ENCODE results near the gene MFAP4. TPM values are rescaled to one million over a fixed set of nuclear protein-coding genes. Genes with fewer than 3 reads are reported as not detected.
A peak's percentile ranks its signal among the peaks of the same experiment; 100 is the strongest.

The MFAP4 gene
- polyA plus RNA-seq, 3 donors = 0.12 to 0.73 (median 0.12) TPM

GRCh38 chr17:19359856-19360255, 27.1 kb downstream of the MFAP4 start:
- Histone ChIP-seq H3K27me3 (ENCODE audit: control insufficient read depth in 2 of 2, insufficient read depth in 2 of 2, low read length in 2 of 2) (peaks cover 0 to 29% of the 10 kb centered on the region in 2 donors), H3K4me2 (replicated peaks; ENCODE audit: extremely low read depth, low read length, poor library complexity, severe bottlenecking) (no peak overlapping the region), H3K79me2 (ENCODE audit: insufficient read depth, low read length) (no peaks in the 10 kb centered on the region), H3K4me3 (replicated peaks in 1 of 3; ENCODE audit: low read depth in 2 of 3, low read length in 3 of 3) (no peak overlapping the region), H3K9me3 (replicated peaks in 1 of 2; ENCODE audit: control insufficient read depth in 1 of 2, insufficient read depth in 1 of 2, low read length in 2 of 2) (no peaks in the 10 kb centered on the region), H3K4me1 (ENCODE audit: control insufficient read depth in 1 of 2, insufficient read depth in 2 of 2, low read length in 2 of 2) (peaks cover 10 to 13% of the 10 kb centered on the region in 2 donors), H3K27ac (ENCODE audit: low read depth in 1 of 2, low read length in 2 of 2) (no peak overlapping the region), H4K20me1 (ENCODE audit: insufficient read depth, low read length) (no peaks in the 10 kb centered on the region), H2AFZ (ENCODE audit: insufficient read depth, low read depth, low read length, poor library complexity, severe bottlenecking) (no peak overlapping the region), H3K36me3 (replicated peaks in 1 of 2; ENCODE audit: control insufficient read depth in 1 of 2, insufficient read depth in 2 of 2, low read length in 2 of 2) (no peaks in the 10 kb centered on the region), H3K9ac (ENCODE audit: insufficient read depth, low read length, poor library complexity, severe bottlenecking) (no peak overlapping the region)
- Mint-ChIP-seq H3K27ac (no peak overlapping the region), H3K27me3 (ENCODE audit: low read depth in 3 of 3) (peaks cover 26 to 44% (median 33%) of the 10 kb centered on the region in 3 donors), H3K36me3 (no peaks in the 10 kb centered on the region), H3K9me3 (no peaks in the 10 kb centered on the region), H3K4me1 (peaks cover 13% of the 10 kb centered on the region), H3K4me3 (peak overlapping the region in 1 of 2 donors; percentile 24)
- intact Hi-C loops (cut with micrococcal nuclease) = loop anchor here (5.0 to 10.0 kb wide), 3 partner anchors 55 to 407 kb away; partner anchors contain the start of genes ALDH3A2 (in 2 of the 2) and RNF112 (in 1 of the 2)
- DNase-seq = no peak
- no peak for TF ChIP-seq CTCF (IDR thresholded peaks at IDR 0.05)
- WGBS (ENCODE audit: insufficient coverage) = 97% methylated on average over 3 of the region's 5 CpGs

- Mint-ChIP-seq H3K4me3 (peak overlapping the region in 1 of 2 donors; percentile 61), H3K4me1 (peaks cover 13% of the 10 kb centered on the region), H3K36me3 (no peaks in the 10 kb centered on the region), H3K27me3 (ENCODE audit: low read depth in 3 of 3) (peaks cover 29 to 43% (median 32%) of the 10 kb centered on the region in 3 donors), H3K9me3 (no peaks in the 10 kb centered on the region), H3K27ac (no peak overlapping the region)
- Histone ChIP-seq H3K27me3 (ENCODE audit: control insufficient read depth in 2 of 2, insufficient read depth in 2 of 2, low read length in 2 of 2) (peaks cover 0 to 29% of the 10 kb centered on the region in 2 donors), H3K4me1 (ENCODE audit: control insufficient read depth in 1 of 2, insufficient read depth in 2 of 2, low read length in 2 of 2) (peaks cover 10 to 13% of the 10 kb centered on the region in 2 donors), H4K20me1 (ENCODE audit: insufficient read depth, low read length) (no peaks in the 10 kb centered on the region), H3K4me2 (replicated peaks; ENCODE audit: extremely low read depth, low read length, poor library complexity, severe bottlenecking) (no peak overlapping the region), H3K9ac (ENCODE audit: insufficient read depth, low read length, poor library complexity, severe bottlenecking) (no peak overlapping the region), H3K27ac (ENCODE audit: low read depth in 1 of 2, low read length in 2 of 2) (no peak overlapping the region), H3K4me3 (replicated peaks in 1 of 3; ENCODE audit: low read depth in 2 of 3, low read length in 3 of 3) (no peak overlapping the region), H2AFZ (ENCODE audit: insufficient read depth, low read depth, low read length, poor library complexity, severe bottlenecking) (no peak overlapping the region), H3K9me3 (replicated peaks in 1 of 2; ENCODE audit: control insufficient read depth in 1 of 2, insufficient read depth in 1 of 2, low read length in 2 of 2) (no peaks in the 10 kb centered on the region), H3K36me3 (replicated peaks in 1 of 2; ENCODE audit: control insufficient read depth in 1 of 2, insufficient read depth in 2 of 2, low read length in 2 of 2) (no peaks in the 10 kb centered on the region), H3K79me2 (ENCODE audit: insufficient read depth, low read length) (no peaks in the 10 kb centered on the region)
- intact Hi-C loops (cut with micrococcal nuclease) = no loop called here
- WGBS (ENCODE audit: insufficient coverage) = 86% methylated on average over 5 of the region's 7 CpGs
- no peak for TF ChIP-seq CTCF (IDR thresholded peaks at IDR 0.05)
- DNase-seq = no peak
Measured at GRCh38 chr17:19359151-19359550, 27.8 kb downstream of the MFAP4 start.
